Neural progenitor cell (in vitro differentiated cells): Measurements from ENCODE around the gene TJP1. TPM values are rescaled to one million over a fixed set of nuclear protein-coding genes. Genes with fewer than 3 reads are reported as not detected.
"Not testable (repeated sequence)": the region's sequence is repeated elsewhere in the genome, so short reads cannot be mapped to it uniquely, and the experiment has no call there.

Experiments used
- DNase-seq: peaks from one replicate; pipeline ENCODE4 v3.0.0-alpha.2; 2016; ENCODE audit warnings: low spot score
- H2AFZ ChIP-seq: fragments of 200-600 bp; sonication (generic); replicated peaks from 2 replicates; pipeline ENCODE4 v1.6.1; 2016; ENCODE audit warnings: antibody characterized with exemption
- H3F3A ChIP-seq: fragments of 200-600 bp; sonication (generic); 2 replicates; pipeline ENCODE4 v1.6.1; 2016; ENCODE audit warnings: antibody characterized with exemption, low read depth
- H3K27ac ChIP-seq: fragments of 200-600 bp; sonication (generic); 2 replicates; pipeline ENCODE4 v1.5.1; 2016; ENCODE audit warnings: mild to moderate bottlenecking
- H3K27me3 ChIP-seq: fragments of 200-600 bp; sonication (generic); 2 replicates; pipeline ENCODE4 v1.6.1; 2016; ENCODE audit warnings: mild to moderate bottlenecking, moderate library complexity
- H3K36me3 ChIP-seq: fragments of 200-600 bp; sonication (generic); 2 replicates; pipeline ENCODE4 v1.5.1; 2016
- H3K4me1 ChIP-seq: fragments of 200-600 bp; sonication (generic); 2 replicates; pipeline ENCODE4 v1.6.1; 2016; ENCODE audit warnings: mixed run types
- H3K4me2 ChIP-seq: fragments of 200-600 bp; sonication (generic); 2 replicates; pipeline ENCODE4 v1.6.1; 2016
- H3K4me3 ChIP-seq: fragments of 200-600 bp; sonication (generic); 2 replicates; pipeline ENCODE4 v1.5.1; 2016
- H3K79me2 ChIP-seq: fragments of 200-600 bp; sonication (generic); 2 replicates; pipeline ENCODE4 v1.6.1; 2016; ENCODE audit warnings: low read depth
- H3K9ac ChIP-seq: fragments of 200-600 bp; sonication (generic); 2 replicates; pipeline ENCODE4 v1.6.1; 2016
- H3K9me3 ChIP-seq: fragments of 200-600 bp; sonication (generic); 2 replicates; pipeline ENCODE4 v1.5.1; 2016; ENCODE audit warnings: low read depth
- H4K20me1 ChIP-seq: fragments of 200-600 bp; sonication (generic); 2 replicates; pipeline ENCODE4 v1.6.1; 2016; ENCODE audit warnings: low read depth
- H3K27ac Mint-ChIP-seq: 3 replicates; pipeline ENCODE4 v1.8.0; 2021; ENCODE audit warnings: mixed read lengths
- H3K27me3 Mint-ChIP-seq: 2 replicates; pipeline ENCODE4 v1.8.0; 2022; ENCODE audit warnings: low read depth, mild to moderate bottlenecking, inconsistent platforms, moderate library complexity, mixed read lengths; ENCODE audit not compliant: insufficient read depth
- H3K36me3 Mint-ChIP-seq: 3 replicates; pipeline ENCODE4 v1.8.0; 2021; ENCODE audit warnings: mixed read lengths
- H3K4me1 Mint-ChIP-seq: 3 replicates; pipeline ENCODE4 v1.8.0; 2021; ENCODE audit warnings: mixed read lengths
- H3K4me3 Mint-ChIP-seq: 3 replicates; pipeline ENCODE4 v1.8.0; 2021; ENCODE audit warnings: mild to moderate bottlenecking, moderate library complexity, mixed read lengths
- H3K9me3 Mint-ChIP-seq: 3 replicates; pipeline ENCODE4 v1.8.0; 2020; ENCODE audit warnings: mixed read lengths
- CTCF ChIP-seq: fragments of 200-600 bp; sonication (generic); IDR thresholded peaks from 2 replicates; pipeline ENCODE4 v1.5.1; 2017; ENCODE audit warnings: antibody characterized with exemption, mild to moderate bottlenecking
- EZH2 ChIP-seq: fragments of 200-600 bp; sonication (generic); IDR thresholded peaks from 2 replicates; pipeline ENCODE4 v1.6.1; 2017; ENCODE audit warnings: antibody characterized with exemption, mild to moderate bottlenecking, moderate library complexity
- EZH2phosphoT487 ChIP-seq: fragments of 200-600 bp; sonication (generic); IDR thresholded peaks from 2 replicates; pipeline ENCODE4 v1.6.1; 2017; ENCODE audit warnings: antibody characterized with exemption
- total RNA-seq: library from RNA; depleted of rRNA; stranded (reverse); fragments of >200 nt; gene quantifications from 2 replicates; pipeline ENCODE4 v1.2.3, GENCODE V29; 2015; ENCODE audit warnings: low replicate concordance

Gene TJP1
- total RNA-seq, 1 donor from 2014 or later, result 126 TPM

GRCh38 chr15:29820394-29821154 is 1.7 kb downstream of the TJP1 start:
- Histone ChIP-seq H4K20me1 (peaks cover 37% of the 10 kb centered on the region), H3F3A (peaks cover 19% of the 10 kb centered on the region), H3K27ac (peak overlapping the region; percentile 39), H3K4me1 (peaks cover 13% of the 10 kb centered on the region), H3K4me3 (peak overlapping the region; percentile 95), H3K9ac (peak overlapping the region; percentile 56), H3K79me2 (peaks cover 60% of the 10 kb centered on the region), H3K36me3 (no peaks in the 10 kb centered on the region), H3K4me2 (peak overlapping the region; percentile 88), H2AFZ (no peak overlapping the region), H3K27me3 (peaks cover 16% of the 10 kb centered on the region), H3K9me3 (no peaks in the 10 kb centered on the region)
- Mint-ChIP-seq H3K27ac (no peak overlapping the region), H3K27me3 (peaks cover 3% of the 10 kb centered on the region), H3K36me3 (peaks cover 25% of the 10 kb centered on the region), H3K4me1 (peaks cover 24% of the 10 kb centered on the region), H3K9me3 (peaks cover 17% of the 10 kb centered on the region), H3K4me3 (peak overlapping the region; percentile 97)
- TF ChIP-seq EZH2 (no peak), EZH2phosphoT487 (no peak), CTCF (no peak)
- DNase-seq, result no peak

- no peak overlapping the region for H3K27ac Mint-ChIP-seq
Observed at GRCh38 chr15:29819979-29820378, 2.3 kb downstream of the TJP1 start.

GRCh38 chr15:29818141-29818540 is 4.1 kb downstream of the TJP1 start:
- no peaks in the 10 kb centered on the region for H3K36me3 ChIP-seq
- no peak for DNase-seq
- no peak overlapping the region for H3K27ac Mint-ChIP-seq
- no peak overlapping the region for H3K9ac ChIP-seq
- H3K36me3 Mint-ChIP-seq, result peaks cover 25% of the 10 kb centered on the region
- no peak overlapping the region for H3K4me3 ChIP-seq
- H3K4me2 ChIP-seq, result no peak overlapping the region
- peaks cover 17% of the 10 kb centered on the region for H3F3A ChIP-seq
- TF ChIP-seq EZH2 (no peak), CTCF (no peak), EZH2phosphoT487 (no peak)
- H3K79me2 ChIP-seq, result peaks cover 84% of the 10 kb centered on the region
- peaks cover 7% of the 10 kb centered on the region for H3K27me3 ChIP-seq
- peaks cover 17% of the 10 kb centered on the region for H3K9me3 Mint-ChIP-seq
- peaks cover 24% of the 10 kb centered on the region for H3K4me1 ChIP-seq
- H3K27me3 Mint-ChIP-seq, result peaks cover 3% of the 10 kb centered on the region
- H3K4me1 Mint-ChIP-seq, result peaks cover 28% of the 10 kb centered on the region
- H4K20me1 ChIP-seq, result peaks cover 61% of the 10 kb centered on the region
- no peaks in the 10 kb centered on the region for H3K9me3 ChIP-seq
- H3K27ac ChIP-seq, result no peak overlapping the region
- H2AFZ ChIP-seq, result no peak overlapping the region
- no peak overlapping the region for H3K4me3 Mint-ChIP-seq

More at GRCh38 chr15:29819979-29820378, 2.3 kb downstream of the TJP1 start:
- no peaks in the 10 kb centered on the region for H3K36me3 ChIP-seq
- H2AFZ ChIP-seq, result no peak overlapping the region
- H3K9ac ChIP-seq, result peak overlapping the region; percentile 56
- peak overlapping the region; percentile 88 for H3K4me2 ChIP-seq
- TF ChIP-seq CTCF, result no peak
- H3K4me1 ChIP-seq, result peaks cover 19% of the 10 kb centered on the region
- H4K20me1 ChIP-seq, result peaks cover 43% of the 10 kb centered on the region
- peaks cover 3% of the 10 kb centered on the region for H3K27me3 Mint-ChIP-seq
- H3K27ac ChIP-seq, result no peak overlapping the region
- H3K9me3 Mint-ChIP-seq, result peaks cover 17% of the 10 kb centered on the region
- H3F3A ChIP-seq, result peaks cover 19% of the 10 kb centered on the region
- peaks cover 28% of the 10 kb centered on the region for H3K4me1 Mint-ChIP-seq
- peak overlapping the region; percentile 95 for H3K4me3 ChIP-seq
- peaks cover 66% of the 10 kb centered on the region for H3K79me2 ChIP-seq
- H3K4me3 Mint-ChIP-seq, result peak overlapping the region; percentile 97
- H3K27me3 ChIP-seq, result peaks cover 16% of the 10 kb centered on the region
- peaks cover 25% of the 10 kb centered on the region for H3K36me3 Mint-ChIP-seq
- no peaks in the 10 kb centered on the region for H3K9me3 ChIP-seq
- DNase-seq, result no peak

GRCh38 chr15:29817455-29817854 is 4.8 kb downstream of the TJP1 start:
- Histone ChIP-seq H4K20me1 (peaks cover 68% of the 10 kb centered on the region), H3F3A (peaks cover 11% of the 10 kb centered on the region), H3K4me1 (peaks cover 24% of the 10 kb centered on the region), H3K79me2 (peaks cover 91% of the 10 kb centered on the region)
- H3K9me3 ChIP-seq, H2AFZ ChIP-seq, DNase-seq, H3K36me3 ChIP-seq, H3K9ac ChIP-seq, H3K4me3 ChIP-seq, H3K4me2 ChIP-seq, H3K27ac ChIP-seq, H3K4me3 Mint-ChIP-seq, H3K27ac Mint-ChIP-seq, H3K27me3 ChIP-seq, H3K27me3 Mint-ChIP-seq: not testable (repeated sequence)
- H3K4me1 Mint-ChIP-seq, result peaks cover 24% of the 10 kb centered on the region
- H3K36me3 Mint-ChIP-seq, result peaks cover 26% of the 10 kb centered on the region
- peaks cover 17% of the 10 kb centered on the region for H3K9me3 Mint-ChIP-seq
